ENCODE results near the gene MESP2. TPM values are rescaled to one million over a fixed set of nuclear protein-coding genes. Genes with fewer than 3 reads are reported as not detected.

The MESP2 gene
- total and polyA plus RNA-seq, 2 donors (not counting 1 experiment from before 2014, with no cell fraction given): 0.99 TPM; not detected in 1

GRCh38 chr15:89822611-89822950, 46.4 kb downstream of the MESP2 start:
- no peaks in the 10 kb centered on the region for H3K9me3 ChIP-seq (ENCODE audit: control insufficient read depth, insufficient read depth, low read depth, low read length)
- no peak for DNase-seq (ENCODE audit: low read depth in 2 of 2)
- no peaks in the 10 kb centered on the region for H3K27me3 ChIP-seq (ENCODE audit: control insufficient read depth, insufficient read depth, low read length)
- TF ChIP-seq, protein P1, sequence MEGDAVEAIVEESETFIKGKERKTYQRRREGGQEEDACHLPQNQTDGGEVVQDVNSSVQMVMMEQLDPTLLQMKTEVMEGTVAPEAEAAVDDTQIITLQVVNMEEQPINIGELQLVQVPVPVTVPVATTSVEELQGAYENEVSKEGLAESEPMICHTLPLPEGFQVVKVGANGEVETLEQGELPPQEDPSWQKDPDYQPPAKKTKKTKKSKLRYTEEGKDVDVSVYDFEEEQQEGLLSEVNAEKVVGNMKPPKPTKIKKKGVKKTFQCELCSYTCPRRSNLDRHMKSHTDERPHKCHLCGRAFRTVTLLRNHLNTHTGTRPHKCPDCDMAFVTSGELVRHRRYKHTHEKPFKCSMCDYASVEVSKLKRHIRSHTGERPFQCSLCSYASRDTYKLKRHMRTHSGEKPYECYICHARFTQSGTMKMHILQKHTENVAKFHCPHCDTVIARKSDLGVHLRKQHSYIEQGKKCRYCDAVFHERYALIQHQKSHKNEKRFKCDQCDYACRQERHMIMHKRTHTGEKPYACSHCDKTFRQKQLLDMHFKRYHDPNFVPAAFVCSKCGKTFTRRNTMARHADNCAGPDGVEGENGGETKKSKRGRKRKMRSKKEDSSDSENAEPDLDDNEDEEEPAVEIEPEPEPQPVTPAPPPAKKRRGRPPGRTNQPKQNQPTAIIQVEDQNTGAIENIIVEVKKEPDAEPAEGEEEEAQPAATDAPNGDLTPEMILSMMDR (conservative IDR thresholded peaks at IDR 0.05 in 1 of 2, IDR thresholded peaks at IDR 0.05 in 1 of 2; ENCODE audit: low read depth in 1 of 2, low read length in 2 of 2): no peak
- no peak for TF ChIP-seq EZH2 (IDR thresholded peaks at IDR 0.05; ENCODE audit: low read length, missing control alignments)
- no peak overlapping the region for H2AFZ ChIP-seq (ENCODE audit: low read length)
- no peak overlapping the region for H3K27ac ChIP-seq (ENCODE audit: insufficient read depth, low read length)
- peaks cover 29% of the 10 kb centered on the region for H3K4me1 ChIP-seq (ENCODE audit: control insufficient read depth, extremely low read depth, insufficient read depth, low read length)
- H3K4me3 ChIP-seq (replicated peaks in 1 of 4; ENCODE audit: control extremely low read depth in 1 of 4, insufficient read depth in 1 of 4, low read depth in 3 of 4, low read length in 4 of 4): no peak overlapping the region
- H4K20me1 ChIP-seq (ENCODE audit: control insufficient read depth, extremely low read depth, insufficient read depth, low read length): no peaks in the 10 kb centered on the region
- H3K9ac ChIP-seq (ENCODE audit: insufficient read depth, low read length): no peak overlapping the region
- H3K4me2 ChIP-seq (ENCODE audit: extremely low read depth, insufficient read depth, low read length): no peak overlapping the region
- no peaks in the 10 kb centered on the region for H3K79me2 ChIP-seq (ENCODE audit: control insufficient read depth, insufficient read depth, low read length)
- no peaks in the 10 kb centered on the region for H3K36me3 ChIP-seq (ENCODE audit: control insufficient read depth, insufficient read depth, low read length)

- H3K27ac ChIP-seq (ENCODE audit: insufficient read depth, low read length): peak overlapping the region; percentile 53
- TF ChIP-seq, protein P1 (conservative IDR thresholded peaks at IDR 0.05 in 1 of 2, IDR thresholded peaks at IDR 0.05 in 1 of 2; ENCODE audit: low read depth in 1 of 2, low read length in 2 of 2): no peak
- TF ChIP-seq EZH2 (IDR thresholded peaks at IDR 0.05; ENCODE audit: low read length, missing control alignments): no peak
- no peaks in the 10 kb centered on the region for H4K20me1 ChIP-seq (ENCODE audit: control insufficient read depth, extremely low read depth, insufficient read depth, low read length)
- peaks cover 31% of the 10 kb centered on the region for H3K4me1 ChIP-seq (ENCODE audit: control insufficient read depth, extremely low read depth, insufficient read depth, low read length)
- H3K9me3 ChIP-seq (ENCODE audit: control insufficient read depth, insufficient read depth, low read depth, low read length): no peaks in the 10 kb centered on the region
- H2AFZ ChIP-seq (ENCODE audit: low read length): no peak overlapping the region
- H3K4me2 ChIP-seq (ENCODE audit: extremely low read depth, insufficient read depth, low read length): no peak overlapping the region
- peak; percentile 38 to 50 for DNase-seq (ENCODE audit: low read depth in 2 of 2)
- H3K9ac ChIP-seq (ENCODE audit: insufficient read depth, low read length): no peak overlapping the region
- no peak overlapping the region for H3K4me3 ChIP-seq (replicated peaks in 1 of 4; ENCODE audit: control extremely low read depth in 1 of 4, insufficient read depth in 1 of 4, low read depth in 3 of 4, low read length in 4 of 4)
- no peaks in the 10 kb centered on the region for H3K79me2 ChIP-seq (ENCODE audit: control insufficient read depth, insufficient read depth, low read length)
- no peaks in the 10 kb centered on the region for H3K36me3 ChIP-seq (ENCODE audit: control insufficient read depth, insufficient read depth, low read length)
- H3K27me3 ChIP-seq (ENCODE audit: control insufficient read depth, insufficient read depth, low read length): no peaks in the 10 kb centered on the region
Measured at GRCh38 chr15:89822951-89823711, 47.0 kb downstream of the MESP2 start.

GRCh38 chr15:89823836-89824606, 47.9 kb downstream of the MESP2 start:
- Histone ChIP-seq H3K9me3 (ENCODE audit: control insufficient read depth, insufficient read depth, low read depth, low read length) (no peaks in the 10 kb centered on the region), H3K4me2 (ENCODE audit: extremely low read depth, insufficient read depth, low read length) (no peak overlapping the region), H3K27ac (ENCODE audit: insufficient read depth, low read length) (peak overlapping the region; percentile 53), H4K20me1 (ENCODE audit: control insufficient read depth, extremely low read depth, insufficient read depth, low read length) (no peaks in the 10 kb centered on the region), H3K9ac (ENCODE audit: insufficient read depth, low read length) (no peak overlapping the region), H3K4me3 (replicated peaks in 1 of 4; ENCODE audit: control extremely low read depth in 1 of 4, insufficient read depth in 1 of 4, low read depth in 3 of 4, low read length in 4 of 4) (no peak overlapping the region), H3K36me3 (ENCODE audit: control insufficient read depth, insufficient read depth, low read length) (no peaks in the 10 kb centered on the region), H3K27me3 (ENCODE audit: control insufficient read depth, insufficient read depth, low read length) (no peaks in the 10 kb centered on the region), H2AFZ (ENCODE audit: low read length) (no peak overlapping the region), H3K4me1 (ENCODE audit: control insufficient read depth, extremely low read depth, insufficient read depth, low read length) (peaks cover 40% of the 10 kb centered on the region), H3K79me2 (ENCODE audit: control insufficient read depth, insufficient read depth, low read length) (no peaks in the 10 kb centered on the region)
- no peak for TF ChIP-seq EZH2 (IDR thresholded peaks at IDR 0.05; ENCODE audit: low read length, missing control alignments)
- TF ChIP-seq, protein P1 (conservative IDR thresholded peaks at IDR 0.05 in 1 of 2, IDR thresholded peaks at IDR 0.05 in 1 of 2; ENCODE audit: low read depth in 1 of 2, low read length in 2 of 2): no peak
- DNase-seq (ENCODE audit: low read depth in 2 of 2): no peak
